Mucosa of descending colon (tissue), 3 donors: ENCODE results near the gene LINC01488. TPM values are rescaled to one million over a fixed set of nuclear protein-coding genes. Genes with fewer than 3 reads are reported as not detected.

Source experiments
- ATAC-seq: fragments of 200-7000 bp; cut with Tn5 transposase; one replicate; pipeline ENCODE4 v1.9.1; 2020; ENCODE audit warnings: mild to moderate bottlenecking, moderate library complexity
- DNase-seq, 3 donors: peaks; one replicate each; pipeline ENCODE4 v3.0.0-alpha.2; 2020
- H3K36me3 ChIP-seq: fragments of 200-600 bp; one replicate; pipeline ENCODE4 v1.8.0; 2021; ENCODE audit warnings: low read depth, mild to moderate bottlenecking
- H3K4me1 ChIP-seq: fragments of 200-600 bp; one replicate; pipeline ENCODE4 v1.8.0; 2021; ENCODE audit warnings: low read depth, mild to moderate bottlenecking
- H3K4me3 ChIP-seq: fragments of 200-600 bp; one replicate; pipeline ENCODE4 v1.8.0; 2021; ENCODE audit warnings: mild to moderate bottlenecking
- H3K9me3 ChIP-seq: fragments of 200-600 bp; one replicate; pipeline ENCODE4 v1.8.0; 2021; ENCODE audit warnings: mild to moderate bottlenecking
- CTCF ChIP-seq: fragments of 200-600 bp; IDR thresholded peaks from one replicate; pipeline ENCODE4 v1.8.0; 2022; ENCODE audit warnings: antibody characterized with exemption, mild to moderate bottlenecking
- intact Hi-C, 2 donors: fragments of 100-400 bp; cut with DNase I in 1 of 2; cut with micrococcal nuclease in 1 of 2; formaldehyde crosslinking; loops; one replicate each; pipeline versions ENCODE4 v1.11.0 to v1.11.1; 2022; cut with DNase I, micrococcal nuclease
- total RNA-seq, 3 donors: library from RNA; stranded (reverse); fragmentation: NEBNext Ultra II Directional in 2 of 3; extraction: Animal tissue kit (Norgen Biotek cat#: 25700) in 2 of 3; gene quantifications; one replicate each; pipeline versions ENCODE4 v1.2.1 to v1.2.4, GENCODE V29; 2021 to 2023
- donor health status: DM: no; HTN: no; CAD: no; lungs with moderate emphysema.
- donor health status: DM: no; HTN: no; CAD: no.
- donor health status: DM: no; HTN: yes; CAD: no.

LINC01488 gene
- total RNA-seq, 3 donors from 2014 or later, result not detected

DNA sequence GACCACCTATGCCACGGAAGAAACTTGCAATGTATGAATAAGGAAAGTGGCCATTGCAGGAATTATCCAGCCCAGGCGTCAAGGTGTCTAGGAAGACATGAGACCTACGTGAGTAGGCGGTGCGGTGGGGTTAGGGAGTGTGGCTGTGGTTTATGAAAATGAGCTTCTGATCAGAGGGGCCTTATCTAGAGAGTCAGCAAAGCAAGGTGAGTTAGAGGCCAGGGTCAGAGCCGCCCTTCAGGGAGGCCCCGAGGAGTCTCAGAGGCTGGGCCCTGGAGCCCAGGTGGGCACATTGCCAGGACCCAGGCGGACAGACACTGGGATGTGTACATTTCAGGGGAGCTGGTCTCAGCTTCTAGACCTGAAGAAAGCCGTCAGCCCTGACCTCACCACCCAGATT is 13.8 kb upstream of the LINC01488 start:
- Histone ChIP-seq H3K9me3 (no peaks in the 10 kb centered on the region), H3K4me3 (no peak overlapping the region), H3K4me1 (peaks cover 42% of the 10 kb centered on the region), H3K36me3 (no peaks in the 10 kb centered on the region)
- intact Hi-C loops, result no loop called here
- ATAC-seq (no peak), DNase-seq (peak in 2 of 3 donors; percentile 38 to 40)
- TF ChIP-seq CTCF, result no peak

DNA sequence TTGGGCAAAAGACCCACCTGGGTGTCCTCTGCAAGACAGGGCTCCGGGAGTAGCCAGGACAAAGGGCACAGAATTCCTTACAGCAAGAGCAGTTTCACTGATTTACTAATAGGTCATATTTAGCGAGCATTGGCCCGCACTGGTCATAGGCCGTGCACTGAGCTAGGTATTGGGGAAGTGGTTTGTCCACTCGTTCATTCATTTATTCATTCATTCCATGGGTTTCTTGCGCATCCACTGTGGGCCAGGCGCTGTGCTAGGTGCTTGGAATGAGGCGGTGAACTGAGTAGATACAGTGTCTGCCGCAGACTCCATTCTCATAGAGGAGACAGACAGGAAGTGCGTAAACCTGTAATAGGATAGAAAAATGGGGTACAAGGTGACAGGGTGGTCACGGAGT is 13.2 kb upstream of the LINC01488 start:
- no peak for TF ChIP-seq CTCF
- peaks cover 36% of the 10 kb centered on the region for H3K4me1 ChIP-seq
- intact Hi-C loops, result no loop called here

GRCh38 chr11:69468911-69469885 is 12.3 kb upstream of the LINC01488 start:
- peak; percentile 24 for ATAC-seq
- Histone ChIP-seq H3K4me1 (peaks cover 26% of the 10 kb centered on the region), H3K4me3 (no peak overlapping the region), H3K36me3 (no peaks in the 10 kb centered on the region), H3K9me3 (no peaks in the 10 kb centered on the region)
- TF ChIP-seq CTCF, result no peak
- peak in 2 of 3 donors; percentile 34 to 47 for DNase-seq
- intact Hi-C loops, result no loop called here

More for the DNA sequence above, 13.2 kb upstream of the LINC01488 start:
- no peaks in the 10 kb centered on the region for H3K9me3 ChIP-seq
- H3K36me3 ChIP-seq, result no peaks in the 10 kb centered on the region
- no peak overlapping the region for H3K4me3 ChIP-seq
- ATAC-seq (no peak), DNase-seq (peak in 1 of 3 donors; percentile 14)

DNA sequence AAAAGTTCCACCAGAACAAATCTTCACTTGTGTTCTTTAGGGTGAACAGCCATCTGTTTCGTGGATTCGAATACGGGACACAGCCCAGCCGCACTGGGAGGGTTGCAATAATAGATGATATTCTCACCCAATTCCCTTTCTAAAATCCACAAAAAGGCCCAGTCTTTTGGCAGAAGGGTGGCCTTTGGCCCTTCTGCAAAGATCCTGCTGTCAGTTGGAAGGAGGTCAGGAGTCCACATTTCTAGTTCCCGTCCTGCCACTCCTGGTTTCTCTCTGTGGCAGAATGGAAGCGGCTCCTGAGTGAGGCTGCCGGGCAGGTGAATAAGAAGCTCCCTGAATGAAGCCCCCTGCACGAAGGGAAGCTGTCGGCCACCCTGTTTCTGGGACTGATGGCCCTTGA is 11.2 kb upstream of the LINC01488 start:
- no peaks in the 10 kb centered on the region for H3K36me3 ChIP-seq
- intact Hi-C loops, result no loop called here
- TF ChIP-seq CTCF, result no peak
- H3K4me1 ChIP-seq, result peaks cover 15% of the 10 kb centered on the region
- no peaks in the 10 kb centered on the region for H3K9me3 ChIP-seq
- H3K4me3 ChIP-seq, result no peak overlapping the region
- ATAC-seq (peak; percentile 79), DNase-seq (peak; percentile 39 to 66 (median 60))

DNA sequence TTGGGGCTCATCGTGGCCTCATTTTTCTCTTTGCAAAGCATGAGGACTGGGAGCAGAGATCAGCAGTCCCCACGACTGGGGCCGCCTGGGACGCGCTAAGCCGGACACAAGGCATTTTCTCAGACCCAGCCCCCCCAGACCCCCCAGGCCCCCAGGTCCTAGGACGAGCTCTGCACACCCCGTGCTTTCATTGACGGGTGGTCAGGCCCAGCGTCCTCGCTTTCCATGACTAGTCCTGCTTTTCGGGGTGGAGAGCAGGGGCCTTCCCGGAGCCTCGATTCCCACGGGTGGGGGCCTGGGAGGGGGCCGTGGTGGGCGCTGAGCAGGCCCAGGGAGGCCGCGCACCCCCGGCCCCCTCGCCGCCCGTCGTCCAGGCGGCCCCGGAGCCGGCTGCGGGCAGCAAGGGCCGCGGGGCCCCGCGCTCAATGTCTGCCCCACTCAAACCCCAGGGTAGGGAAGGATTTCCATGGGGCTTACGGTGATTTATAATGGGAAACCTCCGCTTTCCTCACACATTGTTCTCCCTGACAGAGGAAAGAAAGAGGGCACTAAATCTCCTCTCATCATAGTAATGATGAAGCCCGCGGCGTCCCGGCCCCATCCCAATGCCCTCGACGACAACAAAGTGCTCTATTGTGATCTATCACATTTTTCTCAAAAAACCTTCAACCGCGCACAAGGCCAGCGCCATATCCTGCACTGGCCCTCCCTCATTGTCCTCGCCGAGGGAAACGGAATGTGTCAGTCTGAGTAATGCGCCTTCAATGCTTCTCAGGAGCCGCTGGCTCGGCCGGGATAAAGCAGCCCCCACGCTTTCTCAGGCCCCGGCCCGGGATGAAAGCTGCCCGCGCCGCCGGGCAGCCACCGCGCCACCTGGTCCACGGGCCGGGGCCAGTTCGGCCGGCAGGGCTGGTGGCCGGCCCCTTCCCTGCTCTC is 10.4 kb upstream of the LINC01488 start:
- H3K9me3 ChIP-seq, result no peaks in the 10 kb centered on the region
- intact Hi-C loops, result no loop called here
- ATAC-seq, result no peak
- no peak overlapping the region for H3K4me3 ChIP-seq
- no peak for TF ChIP-seq CTCF
- peaks cover 11% of the 10 kb centered on the region for H3K4me1 ChIP-seq
- no peaks in the 10 kb centered on the region for H3K36me3 ChIP-seq
- peak in 2 of 3 donors; percentile 40 to 47 for DNase-seq
